Measurements from ENCODE around the gene SETBP1. TPM values are rescaled to one million over a fixed set of nuclear protein-coding genes. Genes with fewer than 3 reads are reported as not detected.

The SETBP1 gene
- total RNA-seq, 1 donor from 2014 or later, result 83.3 TPM

DNA sequence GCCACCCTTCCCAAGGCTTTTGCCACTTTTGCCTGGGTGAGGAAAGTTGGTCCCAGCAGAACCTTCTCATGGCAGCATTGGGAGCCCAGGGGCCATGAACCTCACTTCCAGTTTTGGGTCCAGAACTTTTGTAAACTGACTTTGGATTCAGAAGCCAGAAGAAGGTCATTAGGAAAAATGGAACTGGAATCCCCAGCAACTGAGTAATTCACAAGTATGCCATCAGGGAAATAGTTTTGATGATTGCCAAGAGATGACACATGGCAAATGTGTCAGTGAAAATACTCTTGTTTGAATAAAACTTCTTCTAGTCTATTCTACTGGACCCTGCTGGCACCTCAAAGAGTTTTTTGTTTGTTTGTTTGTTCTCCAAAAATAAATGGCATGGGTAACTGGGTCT lies 203.7 kb downstream of the SETBP1 start:
- DNase-seq, result no peak
- H3K4me1 Mint-ChIP-seq (ENCODE audit: low read depth, unreplicated experiment), result peaks cover 26% of the 10 kb centered on the region
- no peaks in the 10 kb centered on the region for H3K27me3 Mint-ChIP-seq (ENCODE audit: unreplicated experiment)
- peaks cover 2% of the 10 kb centered on the region for H3K9me3 Mint-ChIP-seq (ENCODE audit: unreplicated experiment)
- H3K36me3 Mint-ChIP-seq (ENCODE audit: unreplicated experiment), result peaks cover 12% of the 10 kb centered on the region
- H3K4me3 Mint-ChIP-seq (ENCODE audit: unreplicated experiment), result no peak overlapping the region
- TF ChIP-seq CTCF (IDR thresholded peaks at IDR 0.05; ENCODE audit: partially characterized antibody, unreplicated experiment), result no peak
- H3K27ac Mint-ChIP-seq (ENCODE audit: unreplicated experiment), result no peak overlapping the region

- H3K27ac Mint-ChIP-seq (ENCODE audit: unreplicated experiment), result no peak overlapping the region
- no peak for TF ChIP-seq CTCF (IDR thresholded peaks at IDR 0.05; ENCODE audit: partially characterized antibody, unreplicated experiment)
- peaks cover 7% of the 10 kb centered on the region for H3K36me3 Mint-ChIP-seq (ENCODE audit: unreplicated experiment)
- peaks cover 26% of the 10 kb centered on the region for H3K4me1 Mint-ChIP-seq (ENCODE audit: low read depth, unreplicated experiment)
- no peaks in the 10 kb centered on the region for H3K27me3 Mint-ChIP-seq (ENCODE audit: unreplicated experiment)
- DNase-seq, result no peak
- H3K9me3 Mint-ChIP-seq (ENCODE audit: unreplicated experiment), result no peaks in the 10 kb centered on the region
- H3K4me3 Mint-ChIP-seq (ENCODE audit: unreplicated experiment), result no peak overlapping the region
Measured at GRCh38 chr18:44885507-44885906, 204.8 kb downstream of the SETBP1 start.

DNA sequence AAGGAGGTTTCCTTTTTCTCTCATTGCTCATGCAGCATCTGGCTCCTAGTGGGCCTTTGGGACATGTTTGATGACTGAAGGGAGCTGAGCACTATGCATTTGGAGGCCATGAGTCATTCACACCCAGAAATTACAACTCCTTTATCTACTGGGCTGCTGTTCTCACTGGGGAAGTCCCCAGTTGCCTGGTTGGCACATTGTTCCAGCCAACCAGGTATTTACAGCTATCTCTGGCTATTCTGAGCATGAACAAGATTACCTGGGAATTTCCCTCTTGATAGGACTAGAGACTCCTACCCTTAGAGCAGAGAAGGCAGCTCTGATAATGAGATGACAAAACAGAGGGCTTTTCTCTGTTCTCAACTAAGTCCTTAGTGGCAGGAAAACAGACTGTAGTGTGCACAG lies 206.5 kb downstream of the SETBP1 start:
- Mint-ChIP-seq H3K9me3 (ENCODE audit: unreplicated experiment) (peaks cover 2% of the 10 kb centered on the region), H3K36me3 (ENCODE audit: unreplicated experiment) (peaks cover 17% of the 10 kb centered on the region), H3K27ac (ENCODE audit: unreplicated experiment) (peak overlapping the region; percentile 45), H3K27me3 (ENCODE audit: unreplicated experiment) (no peaks in the 10 kb centered on the region), H3K4me3 (ENCODE audit: unreplicated experiment) (no peak overlapping the region), H3K4me1 (ENCODE audit: low read depth, unreplicated experiment) (peaks cover 13% of the 10 kb centered on the region)
- DNase-seq, result no peak
- TF ChIP-seq CTCF (IDR thresholded peaks at IDR 0.05; ENCODE audit: partially characterized antibody, unreplicated experiment), result no peak

- TF ChIP-seq CTCF (IDR thresholded peaks at IDR 0.05; ENCODE audit: partially characterized antibody, unreplicated experiment), result no peak
- Mint-ChIP-seq H3K27ac (ENCODE audit: unreplicated experiment) (no peak overlapping the region), H3K9me3 (ENCODE audit: unreplicated experiment) (peaks cover 2% of the 10 kb centered on the region), H3K27me3 (ENCODE audit: unreplicated experiment) (peaks cover 2% of the 10 kb centered on the region), H3K36me3 (ENCODE audit: unreplicated experiment) (peaks cover 17% of the 10 kb centered on the region), H3K4me3 (ENCODE audit: unreplicated experiment) (no peak overlapping the region), H3K4me1 (ENCODE audit: low read depth, unreplicated experiment) (peaks cover 18% of the 10 kb centered on the region)
- no peak for DNase-seq
Measured at GRCh38 chr18:44889111-44889510, 208.4 kb downstream of the SETBP1 start.

GRCh38 chr18:44893045-44893706 lies 212.5 kb downstream of the SETBP1 start:
- Mint-ChIP-seq H3K4me1 (ENCODE audit: low read depth, unreplicated experiment) (peaks cover 34% of the 10 kb centered on the region), H3K4me3 (ENCODE audit: unreplicated experiment) (no peak overlapping the region), H3K36me3 (ENCODE audit: unreplicated experiment) (peaks cover 17% of the 10 kb centered on the region), H3K9me3 (ENCODE audit: unreplicated experiment) (peaks cover 19% of the 10 kb centered on the region), H3K27me3 (ENCODE audit: unreplicated experiment) (peaks cover 17% of the 10 kb centered on the region), H3K27ac (ENCODE audit: unreplicated experiment) (no peak overlapping the region)
- TF ChIP-seq CTCF (IDR thresholded peaks at IDR 0.05; ENCODE audit: partially characterized antibody, unreplicated experiment), result no peak
- no peak for DNase-seq

Data from glutamatergic neuron (in vitro differentiated cells).